Measurements from ENCODE around the gene TBX18.
A peak's percentile ranks its signal among the peaks of the same experiment; 100 is the strongest.

TBX18 gene

GRCh38 chr6:84675651-84676050 is 88.7 kb downstream of the TBX18 start:
- no peak for DNase-seq

- DNase-seq: no peak
These were observed 90.0 kb downstream of the TBX18 start for GRCh38 chr6:84674395-84674794.

GRCh38 chr6:84671183-84671582 is 93.2 kb downstream of the TBX18 start:
- no peak for DNase-seq

GRCh38 chr6:84669945-84670344 is 94.5 kb downstream of the TBX18 start:
- no peak for DNase-seq

- DNase-seq: no peak
These were observed 96.9 kb downstream of the TBX18 start for GRCh38 chr6:84667252-84668213.

- DNase-seq: no peak
These were observed 99.0 kb downstream of the TBX18 start for GRCh38 chr6:84665401-84665800.

- DNase-seq: no peak
These were observed 100.5 kb downstream of the TBX18 start for GRCh38 chr6:84663866-84664265.

- DNase-seq: no peak
These were observed 106.9 kb downstream of the TBX18 start for GRCh38 chr6:84657486-84657885.

GRCh38 chr6:84657025-84657424 is 107.4 kb downstream of the TBX18 start:
- DNase-seq: no peak

- no peak for DNase-seq
These were observed 111.3 kb downstream of the TBX18 start for GRCh38 chr6:84653027-84653551.

GRCh38 chr6:84652356-84653026 is 111.9 kb downstream of the TBX18 start:
- no peak for DNase-seq

- no peak for DNase-seq
These were observed 112.8 kb downstream of the TBX18 start for GRCh38 chr6:84651583-84651982.

- no peak for DNase-seq
These were observed 116.0 kb downstream of the TBX18 start for GRCh38 chr6:84648444-84648843.

- no peak for DNase-seq
These were observed 118.7 kb downstream of the TBX18 start for GRCh38 chr6:84645563-84646266.

- no peak for DNase-seq
These were observed 119.4 kb downstream of the TBX18 start for GRCh38 chr6:84645000-84645399.

- no peak for DNase-seq
These were observed 120.6 kb downstream of the TBX18 start for GRCh38 chr6:84643778-84644177.

- peak; percentile 10 for DNase-seq
These were observed 123.3 kb downstream of the TBX18 start for GRCh38 chr6:84641076-84641475.

GRCh38 chr6:84639396-84639795 is 125.0 kb downstream of the TBX18 start:
- DNase-seq: no peak

GRCh38 chr6:84638286-84638685 is 126.1 kb downstream of the TBX18 start:
- no peak for DNase-seq
